ENCODE data around the gene NISCH.

DNA sequence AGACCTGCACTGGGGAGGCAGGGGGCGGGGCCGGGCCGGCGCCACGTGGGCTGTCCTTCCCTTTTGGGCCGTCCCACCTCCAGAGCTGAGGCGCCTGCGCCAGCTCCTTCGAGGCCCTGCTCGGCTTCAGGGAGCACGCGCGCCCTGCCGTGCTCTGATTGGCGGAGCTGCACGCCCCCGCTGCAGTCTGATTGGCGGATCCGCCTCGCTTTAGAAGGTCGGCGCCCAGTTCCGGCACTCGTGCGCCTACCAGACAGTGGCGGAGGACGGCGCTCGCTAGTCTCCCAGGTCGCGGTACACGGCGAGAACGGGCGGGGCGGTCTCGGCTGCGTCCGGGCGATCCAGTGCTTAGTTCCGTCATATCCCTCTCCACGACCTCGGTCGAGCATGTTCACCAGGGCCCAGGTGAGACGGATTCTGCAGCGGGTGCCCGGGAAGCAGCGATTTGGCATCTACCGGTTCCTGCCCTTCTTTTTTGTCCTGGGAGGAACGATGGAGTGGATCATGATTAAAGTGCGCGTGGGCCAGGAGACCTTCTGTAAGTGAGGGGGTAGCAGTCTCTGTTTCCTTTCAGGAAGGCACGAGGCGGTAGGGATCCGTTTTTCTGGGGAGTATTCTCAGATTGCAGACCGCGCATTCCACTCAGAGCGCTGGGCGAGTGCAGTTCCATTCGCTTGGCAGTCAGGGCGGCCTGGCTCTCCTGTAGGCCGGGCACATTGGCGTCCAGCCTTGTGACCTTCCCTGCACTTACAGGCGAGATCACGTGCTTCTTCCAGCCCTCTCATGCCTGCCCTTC lies 81.2 kb downstream of the NISCH start, which contains the start of gene UQCC5:
- TF ChIP-seq EZH2 (IDR thresholded peaks at IDR 0.05) = no peak
- TF ChIP-seq, protein P1, sequence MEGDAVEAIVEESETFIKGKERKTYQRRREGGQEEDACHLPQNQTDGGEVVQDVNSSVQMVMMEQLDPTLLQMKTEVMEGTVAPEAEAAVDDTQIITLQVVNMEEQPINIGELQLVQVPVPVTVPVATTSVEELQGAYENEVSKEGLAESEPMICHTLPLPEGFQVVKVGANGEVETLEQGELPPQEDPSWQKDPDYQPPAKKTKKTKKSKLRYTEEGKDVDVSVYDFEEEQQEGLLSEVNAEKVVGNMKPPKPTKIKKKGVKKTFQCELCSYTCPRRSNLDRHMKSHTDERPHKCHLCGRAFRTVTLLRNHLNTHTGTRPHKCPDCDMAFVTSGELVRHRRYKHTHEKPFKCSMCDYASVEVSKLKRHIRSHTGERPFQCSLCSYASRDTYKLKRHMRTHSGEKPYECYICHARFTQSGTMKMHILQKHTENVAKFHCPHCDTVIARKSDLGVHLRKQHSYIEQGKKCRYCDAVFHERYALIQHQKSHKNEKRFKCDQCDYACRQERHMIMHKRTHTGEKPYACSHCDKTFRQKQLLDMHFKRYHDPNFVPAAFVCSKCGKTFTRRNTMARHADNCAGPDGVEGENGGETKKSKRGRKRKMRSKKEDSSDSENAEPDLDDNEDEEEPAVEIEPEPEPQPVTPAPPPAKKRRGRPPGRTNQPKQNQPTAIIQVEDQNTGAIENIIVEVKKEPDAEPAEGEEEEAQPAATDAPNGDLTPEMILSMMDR (IDR thresholded peaks at IDR 0.05 in 2 of 3, conservative IDR thresholded peaks at IDR 0.05 in 1 of 3; ENCODE audit: borderline replicate concordance in 1 of 3, insufficient read depth in 1 of 3, low read depth in 2 of 3, low read length in 2 of 3) = no peak
- peak; percentile 86 for TF ChIP-seq POLR2A (IDR thresholded peaks at IDR 0.05; ENCODE audit: borderline replicate concordance, extremely low read depth, insufficient read depth, insufficient read length)
- TF ChIP-seq ZNF274 (IDR thresholded peaks at IDR 0.05; ENCODE audit: low read depth, low read length) = no peak
- TF ChIP-seq YY1 (IDR thresholded peaks at IDR 0.05; ENCODE audit: extremely low read depth, insufficient replicate concordance, low read depth, low read length) = peak; percentile 1
- no peak for TF ChIP-seq EZH2phosphoT487 (IDR thresholded peaks at IDR 0.05; ENCODE audit: borderline replicate concordance)
- no peak for TF ChIP-seq EGR1 (IDR thresholded peaks at IDR 0.05; ENCODE audit: low read depth)
- TF ChIP-seq, protein P2, sequence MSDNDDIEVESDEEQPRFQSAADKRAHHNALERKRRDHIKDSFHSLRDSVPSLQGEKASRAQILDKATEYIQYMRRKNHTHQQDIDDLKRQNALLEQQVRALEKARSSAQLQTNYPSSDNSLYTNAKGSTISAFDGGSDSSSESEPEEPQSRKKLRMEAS (IDR thresholded peaks at IDR 0.05) = no peak
- peak; percentile 100 for TF ChIP-seq POLR2AphosphoS5 (IDR thresholded peaks at IDR 0.05; ENCODE audit: low read depth, low read length)
- TF ChIP-seq SRF (IDR thresholded peaks at IDR 0.05; ENCODE audit: low read depth) = no peak

Measured in HCT116 (cell line).